GM19193 (cell line): ENCODE measurements around the gene CEBPA.

Experiments used
- POLR2A ChIP-seq: IDR thresholded peaks from 4 replicates; pipeline ENCODE4 v1.6.1; 2011; ENCODE audit not compliant: insufficient read depth, insufficient read length; ENCODE audit errors: extremely low read depth

CEBPA gene

DNA sequence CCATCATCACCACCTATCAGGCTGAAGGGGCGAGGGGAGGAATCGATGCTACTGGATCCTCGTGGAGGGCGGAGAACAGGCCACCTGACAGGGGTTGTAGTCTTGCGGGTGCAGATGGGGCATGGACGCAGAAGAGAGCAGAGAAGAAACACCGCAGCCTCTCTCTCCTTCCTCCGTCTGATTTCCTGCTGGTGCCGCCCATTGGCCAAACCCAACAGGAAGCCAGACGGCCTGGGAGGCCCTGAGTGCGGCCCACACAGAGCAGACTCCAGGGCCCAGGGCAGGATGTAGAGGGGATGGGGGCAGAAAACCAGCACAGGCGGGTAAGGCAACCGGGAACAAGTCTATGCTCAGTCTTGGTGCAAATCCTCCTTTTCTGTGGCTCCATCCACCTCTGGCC is 15.4 kb downstream of the CEBPA start:
- no peak for TF ChIP-seq POLR2A

GRCh38 chr19:33285441-33285927 is 16.9 kb downstream of the CEBPA start:
- TF ChIP-seq POLR2A = no peak

DNA sequence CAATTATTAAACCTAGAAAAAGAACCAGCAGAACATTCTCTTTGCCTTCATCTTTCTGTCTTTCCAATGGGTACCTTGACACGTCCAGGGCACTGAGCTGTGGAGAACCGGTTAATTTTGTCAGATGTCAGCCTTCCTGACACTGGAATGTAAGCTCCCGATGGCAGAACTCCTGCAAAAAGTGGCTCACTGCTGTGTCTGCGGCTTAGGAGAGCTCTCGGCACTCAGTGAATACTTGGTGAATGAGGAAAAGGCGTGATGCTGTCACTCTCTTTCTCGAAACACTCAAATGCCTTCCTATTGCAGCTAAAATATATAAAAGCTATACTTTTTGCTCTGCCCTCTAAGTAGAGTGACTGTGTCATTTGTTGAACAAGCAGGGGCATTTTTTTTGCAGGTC is 17.6 kb downstream of the CEBPA start:
- no peak for TF ChIP-seq POLR2A

DNA sequence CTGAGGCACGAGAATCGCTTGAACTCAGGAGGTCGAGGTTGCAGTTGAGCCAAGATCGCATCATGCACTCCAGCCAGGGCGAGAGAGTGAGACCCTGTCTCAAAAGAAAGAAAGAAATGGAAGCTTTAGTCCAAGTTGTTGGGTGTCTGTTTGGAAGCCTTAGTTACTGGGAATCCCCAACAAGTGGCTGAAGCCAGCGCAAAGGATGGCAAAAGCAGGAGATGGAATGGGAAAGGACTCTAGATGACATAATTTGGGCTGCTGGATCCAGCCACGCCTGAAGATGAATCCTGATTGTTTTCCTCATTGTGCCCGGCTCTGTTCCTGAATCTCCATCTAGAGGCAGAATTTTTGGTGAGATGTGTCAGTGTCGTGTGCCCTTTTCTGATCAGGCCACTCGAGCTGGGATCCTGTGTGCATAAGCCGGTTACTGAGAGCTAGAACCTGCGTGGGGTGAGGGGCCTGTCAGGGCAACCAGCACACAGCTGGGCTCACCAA is 18.1 kb downstream of the CEBPA start:
- TF ChIP-seq POLR2A = no peak

- no peak for TF ChIP-seq POLR2A
These were observed 18.7 kb downstream of the CEBPA start for GRCh38 chr19:33283589-33283988.

GRCh38 chr19:33282036-33282671 is 20.2 kb downstream of the CEBPA start:
- TF ChIP-seq POLR2A = no peak

DNA sequence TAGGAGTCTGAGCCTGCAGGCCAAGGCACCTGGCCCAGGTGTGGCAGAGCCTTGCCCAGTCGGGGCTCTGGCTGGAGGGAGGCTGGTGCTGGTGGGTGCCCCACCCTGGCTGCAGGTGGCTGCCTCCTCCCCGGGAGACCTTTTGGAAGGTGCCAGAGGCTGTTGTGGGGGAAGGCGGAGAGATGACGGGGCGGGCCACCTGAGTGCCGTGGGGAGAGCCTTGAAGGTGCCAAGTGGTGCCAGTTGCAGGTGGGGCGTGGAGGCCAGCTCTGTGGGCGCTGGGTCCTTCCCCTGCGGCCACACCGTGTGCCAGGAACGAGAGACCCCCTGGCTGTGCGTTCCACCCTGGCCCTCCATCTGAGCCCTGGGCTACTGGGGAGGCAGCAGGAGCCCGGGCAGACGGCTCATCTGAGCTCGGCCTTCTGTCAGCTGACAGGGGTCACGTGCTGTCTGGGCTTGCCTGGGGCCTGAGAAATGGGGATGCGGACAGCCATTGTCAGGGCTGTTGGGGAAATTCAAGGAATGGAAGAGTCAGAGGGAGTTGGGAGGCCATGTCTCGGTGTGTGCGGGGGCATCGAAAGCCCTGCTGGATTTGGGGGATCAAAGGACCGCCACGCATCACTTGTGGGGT is 20.9 kb downstream of the CEBPA start:
- TF ChIP-seq POLR2A = no peak

DNA sequence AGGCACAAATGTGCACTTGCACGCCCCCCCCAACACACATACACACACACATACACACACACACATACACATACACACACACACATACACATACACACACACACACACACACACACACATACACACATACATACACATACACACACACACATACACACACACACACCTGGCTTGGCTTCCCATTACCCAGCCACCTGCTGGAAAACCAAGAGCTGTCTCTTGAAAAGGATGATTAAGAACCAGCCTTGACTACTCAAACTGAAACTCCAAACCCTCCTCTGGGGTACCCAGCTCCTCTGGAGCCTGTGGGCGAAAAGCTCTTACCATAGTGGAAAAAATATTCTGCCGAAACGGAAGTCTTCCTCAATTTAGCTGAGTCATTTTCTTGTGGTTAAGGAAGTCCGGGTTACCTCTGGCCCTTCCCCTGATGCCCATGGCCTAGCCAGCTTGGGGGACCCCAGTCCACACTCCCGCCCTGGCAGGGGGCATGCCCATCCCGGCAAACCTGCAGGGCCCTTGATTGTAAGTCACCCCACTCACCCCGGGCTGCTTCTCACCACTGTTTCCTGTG is 21.9 kb downstream of the CEBPA start:
- TF ChIP-seq POLR2A = no peak

- TF ChIP-seq POLR2A = no peak
These were observed 22.6 kb downstream of the CEBPA start for GRCh38 chr19:33279430-33280350.

- no peak for TF ChIP-seq POLR2A
These were observed 23.7 kb downstream of the CEBPA start for GRCh38 chr19:33278403-33279269.

DNA sequence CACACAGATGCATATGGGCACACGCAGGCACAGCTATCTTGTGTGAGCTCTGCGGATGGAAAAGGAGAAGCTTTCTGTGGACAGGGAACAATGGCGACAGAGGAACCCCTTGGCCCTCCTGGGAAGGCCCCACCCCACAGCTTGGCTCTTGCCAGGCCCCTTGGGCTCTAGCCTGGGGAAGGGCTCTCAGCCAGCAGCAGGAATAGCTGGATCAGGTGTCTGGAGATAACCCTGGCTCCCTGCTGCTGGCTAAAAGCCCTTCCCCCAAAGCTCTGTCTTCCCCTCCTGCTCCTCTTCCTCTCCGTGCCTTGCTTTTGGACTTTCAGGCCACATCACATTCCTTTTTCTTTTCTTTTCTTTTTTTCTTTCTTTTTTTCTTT is 24.3 kb downstream of the CEBPA start:
- no peak for TF ChIP-seq POLR2A

DNA sequence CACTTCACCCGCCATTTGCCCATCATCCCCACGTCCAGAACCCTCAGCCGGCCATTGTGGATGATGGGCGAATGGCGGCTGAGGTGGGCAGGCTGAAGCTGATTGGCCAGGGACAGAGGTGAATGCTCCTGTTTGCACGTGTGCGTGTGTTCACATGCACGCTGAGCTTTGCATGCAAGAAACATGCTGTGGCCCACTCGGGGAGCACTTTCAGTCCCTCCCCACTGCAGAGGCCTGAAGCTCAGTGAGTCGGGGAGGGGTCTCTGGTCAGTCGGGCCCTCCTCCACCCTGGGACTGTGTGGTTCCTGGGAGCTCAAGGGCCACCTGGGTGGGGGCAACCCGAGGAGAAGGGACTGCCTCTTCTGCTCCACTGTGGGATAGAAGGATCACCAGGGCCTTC is 24.9 kb downstream of the CEBPA start:
- TF ChIP-seq POLR2A = no peak

DNA sequence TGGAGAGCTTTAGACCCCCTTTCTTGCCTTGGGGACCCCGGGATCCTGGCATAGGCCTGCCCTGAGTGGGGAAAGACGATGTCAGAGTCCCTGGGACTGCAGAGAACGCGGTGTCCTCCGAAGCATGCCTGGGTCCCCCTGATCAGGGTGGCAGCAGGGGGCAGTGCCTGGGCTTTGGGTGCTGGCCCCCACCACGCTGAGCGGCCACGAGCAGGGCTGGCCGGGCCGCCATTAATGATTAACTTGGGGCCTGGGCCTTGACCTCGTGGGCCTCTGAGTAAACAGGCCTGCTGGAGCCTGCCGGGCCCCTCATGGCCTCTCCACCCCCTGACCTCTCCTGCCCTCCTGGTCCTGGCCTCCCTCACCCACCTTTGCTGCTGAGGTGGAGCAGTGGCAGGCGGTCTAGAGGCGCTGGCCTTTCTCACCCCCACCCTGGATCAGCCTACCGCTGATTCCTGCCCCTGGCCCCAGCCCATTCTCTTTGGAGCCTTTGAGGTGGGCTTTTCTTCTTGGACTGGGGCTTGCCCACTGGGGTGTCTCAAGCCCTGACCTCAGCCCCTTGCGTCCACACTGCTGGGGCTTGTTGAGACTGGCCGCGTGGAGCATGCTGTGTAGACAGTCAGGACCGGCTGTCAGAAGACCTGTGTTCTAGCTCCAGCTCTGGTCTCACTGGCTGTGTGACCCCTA is 26.3 kb downstream of the CEBPA start:
- no peak for TF ChIP-seq POLR2A

DNA sequence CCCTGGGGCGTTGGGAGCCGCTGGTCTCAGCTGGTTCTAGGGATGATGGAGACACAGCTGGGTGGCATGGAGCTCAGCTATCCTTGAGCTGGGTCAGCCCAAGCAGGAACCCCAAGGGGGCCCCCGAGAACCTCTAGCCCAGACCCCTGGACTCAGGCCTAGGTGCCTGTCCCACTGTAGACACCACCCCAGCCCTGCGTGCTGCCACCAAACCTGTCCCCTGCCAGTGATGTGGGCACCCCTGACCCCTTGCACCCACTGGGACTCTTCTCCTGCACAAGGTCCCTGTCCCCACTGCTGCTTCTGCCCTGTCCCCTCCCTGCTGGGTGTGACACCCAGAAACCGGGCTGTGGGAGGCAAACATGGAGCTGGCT is 26.8 kb downstream of the CEBPA start:
- no peak for TF ChIP-seq POLR2A
